Mononuclear cell (primary cell): ENCODE measurements around the gene GHRH. TPM values are rescaled to one million over a fixed set of nuclear protein-coding genes. Genes with fewer than 3 reads are reported as not detected.

Source experiments
- H3K27me3 ChIP-seq: 2 replicates; pipeline ENCODE4 v1.6.0; 2011; ENCODE audit warnings: low read length, control low read depth; ENCODE audit not compliant: insufficient read depth
- H3K4me1 ChIP-seq: 2 replicates; pipeline ENCODE4 v1.5.1; 2011; ENCODE audit warnings: mild to moderate bottlenecking, low read length, control low read depth; ENCODE audit not compliant: insufficient read depth
- H3K4me3 ChIP-seq: 2 replicates; pipeline ENCODE4 v1.5.1; 2011; ENCODE audit warnings: mild to moderate bottlenecking, low read length, moderate library complexity
- H3K9me3 ChIP-seq: 2 replicates; pipeline ENCODE4 v1.5.1; 2011; ENCODE audit warnings: low read depth, mild to moderate bottlenecking, control low read depth, low read length
- total RNA-seq: library from RNA; depleted of rRNA; stranded (reverse); fragments of >200 nt; gene quantifications from one replicate; pipeline ENCODE4 v1.2.3, GENCODE V29; 2012

GHRH gene
- total RNA-seq, 1 donor: not detected

DNA sequence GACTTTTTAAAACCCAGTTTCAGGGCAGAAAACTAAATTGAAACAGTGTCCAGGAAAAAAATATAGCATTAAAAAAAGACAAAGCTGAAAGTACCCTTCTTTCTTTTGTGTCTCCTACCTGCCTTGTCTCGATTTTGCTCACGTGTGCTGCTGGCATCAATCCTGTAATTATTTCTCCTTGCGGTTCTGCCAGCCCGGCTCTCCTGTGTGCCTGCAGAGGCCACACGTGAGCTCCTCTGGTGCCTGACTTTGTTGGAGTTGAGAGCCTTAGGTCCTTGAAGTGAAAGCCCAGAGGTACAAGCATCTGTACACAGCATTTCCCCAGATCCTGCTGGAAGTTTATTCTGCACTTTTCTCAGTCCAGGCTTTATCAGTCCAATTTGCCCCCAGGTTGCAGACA, 36.5 kb downstream of the GHRH start:
- Histone ChIP-seq H3K27me3 (no peaks in the 10 kb centered on the region), H3K4me3 (no peak overlapping the region), H3K4me1 (peaks cover 12% of the 10 kb centered on the region), H3K9me3 (no peaks in the 10 kb centered on the region)

DNA sequence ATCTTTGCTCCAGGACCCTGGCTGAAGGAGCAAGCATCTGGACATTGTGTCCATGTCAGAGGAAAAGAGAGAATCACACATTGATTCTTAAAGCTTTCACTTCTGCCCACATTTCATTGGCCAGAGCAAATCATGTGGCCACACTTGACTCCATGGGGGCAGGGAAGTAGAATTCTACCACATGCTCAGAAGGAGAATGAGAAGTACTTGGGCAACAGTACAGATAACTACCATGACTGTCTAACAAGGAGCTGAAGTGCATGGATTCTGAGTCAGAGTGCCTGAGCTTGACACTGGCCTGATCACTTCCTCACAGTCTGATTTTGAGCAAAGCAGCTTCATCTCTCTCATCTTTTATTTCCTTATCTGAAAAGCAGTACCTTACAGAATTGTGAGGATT, 38.6 kb downstream of the GHRH start:
- Histone ChIP-seq H3K27me3 (no peaks in the 10 kb centered on the region), H3K4me1 (peaks cover 12% of the 10 kb centered on the region), H3K9me3 (no peaks in the 10 kb centered on the region), H3K4me3 (no peak overlapping the region)

DNA sequence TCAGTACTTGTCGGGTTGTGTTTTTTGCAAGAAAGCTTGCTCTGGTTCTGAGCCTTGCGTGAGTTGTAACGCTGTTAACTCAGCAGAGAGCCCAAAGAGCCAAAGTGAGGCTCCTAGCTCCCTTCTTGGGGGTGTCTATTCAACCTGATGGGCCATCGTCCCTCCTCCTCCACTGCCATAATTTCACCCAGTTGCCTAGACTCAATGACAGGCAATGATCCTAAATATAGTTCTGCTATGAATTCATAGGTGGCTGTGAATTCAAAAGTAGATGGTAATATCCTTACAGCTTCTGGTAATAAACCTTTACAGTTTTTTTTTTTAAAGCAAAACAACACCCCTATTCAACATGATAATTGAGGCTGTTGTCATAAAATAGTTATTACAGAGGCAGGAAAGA, 39.5 kb downstream of the GHRH start:
- Histone ChIP-seq H3K4me3 (no peak overlapping the region), H3K4me1 (peaks cover 12% of the 10 kb centered on the region), H3K27me3 (no peaks in the 10 kb centered on the region), H3K9me3 (no peaks in the 10 kb centered on the region)

DNA sequence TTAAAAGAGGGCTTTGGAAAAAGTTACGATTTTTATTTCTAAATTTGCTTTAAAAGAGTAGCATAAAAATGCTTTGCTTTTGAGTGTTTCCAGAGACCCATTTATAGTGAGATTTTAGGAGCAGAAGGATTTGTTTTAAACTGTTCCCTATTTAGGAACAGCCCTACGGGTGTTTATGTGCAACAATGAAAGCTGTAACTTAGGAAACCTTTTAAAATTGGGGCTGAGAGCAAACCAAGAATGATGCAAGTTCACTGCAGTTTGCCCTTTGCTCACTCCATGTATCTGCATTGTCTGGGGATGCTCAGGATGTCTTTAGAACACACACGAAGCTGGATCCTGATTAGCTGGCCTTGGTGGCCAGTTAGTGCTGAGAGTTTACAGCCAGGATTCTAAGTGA, 40.9 kb downstream of the GHRH start:
- H3K4me3 ChIP-seq: no peak overlapping the region
- H3K9me3 ChIP-seq: no peaks in the 10 kb centered on the region
- no peaks in the 10 kb centered on the region for H3K27me3 ChIP-seq
- peaks cover 12% of the 10 kb centered on the region for H3K4me1 ChIP-seq

DNA sequence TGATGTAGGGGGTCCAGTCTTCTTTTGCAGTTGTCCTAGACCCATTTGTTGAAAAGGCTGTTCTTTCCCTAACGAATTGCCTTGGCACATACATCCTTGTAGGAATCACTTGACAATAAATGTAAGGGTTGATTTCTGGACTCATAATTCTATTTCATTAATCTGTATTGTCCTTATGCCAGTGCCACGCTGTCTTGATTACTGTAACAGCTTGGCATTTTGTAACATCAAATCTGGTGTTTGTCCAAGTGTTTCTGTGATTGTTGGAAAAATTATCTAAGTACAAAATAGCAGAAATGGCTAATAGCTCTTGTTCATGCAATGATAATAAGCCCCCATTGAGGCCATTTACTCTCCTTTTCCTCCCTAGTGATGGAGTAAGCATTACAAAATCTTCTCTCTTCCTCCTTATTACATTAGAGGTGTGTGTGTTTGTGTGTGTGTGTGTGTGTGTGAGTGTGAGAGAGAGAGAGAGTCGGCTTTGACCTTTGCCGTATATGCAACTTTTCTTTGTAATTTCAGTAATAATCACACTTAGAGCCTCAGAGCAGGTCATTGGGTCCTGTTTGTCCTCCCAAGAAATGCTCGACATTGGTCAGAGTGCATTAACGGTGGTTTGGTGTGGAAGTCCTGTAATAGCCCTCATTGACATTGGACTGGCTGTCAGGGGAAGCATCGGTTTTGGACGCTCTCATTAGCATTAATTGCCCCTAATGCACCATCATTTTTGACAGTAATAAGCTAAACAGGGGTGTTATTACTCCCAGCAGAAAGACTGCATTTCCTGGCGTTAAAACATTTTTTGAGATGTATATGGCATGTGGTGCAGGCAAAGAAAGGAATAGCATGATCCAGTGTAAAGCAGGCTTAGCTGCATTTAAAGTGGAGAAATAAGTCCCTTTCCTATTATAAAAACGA, 41.6 kb downstream of the GHRH start:
- H3K27me3 ChIP-seq: no peaks in the 10 kb centered on the region
- no peak overlapping the region for H3K4me3 ChIP-seq
- H3K4me1 ChIP-seq: peaks cover 12% of the 10 kb centered on the region
- no peaks in the 10 kb centered on the region for H3K9me3 ChIP-seq

DNA sequence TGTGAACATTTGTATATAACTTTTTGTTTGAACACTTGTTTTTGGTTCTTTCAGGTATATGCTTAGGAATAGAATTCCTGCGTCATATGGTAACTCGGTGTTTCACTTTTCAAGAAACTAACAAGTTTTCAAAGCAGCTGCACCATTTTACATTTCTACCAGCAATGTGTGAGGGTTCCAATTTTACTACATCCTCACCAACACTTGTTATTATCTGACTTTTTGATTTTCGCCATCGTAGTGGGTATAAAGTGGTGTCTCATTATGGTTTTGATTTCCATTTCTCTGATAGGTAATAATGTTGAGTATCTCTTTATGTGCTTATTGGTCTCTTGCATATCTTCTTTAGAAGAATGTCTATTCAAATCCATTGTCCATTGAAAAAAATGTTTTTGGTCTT, 42.6 kb downstream of the GHRH start:
- Histone ChIP-seq H3K27me3 (no peaks in the 10 kb centered on the region), H3K4me1 (peaks cover 12% of the 10 kb centered on the region), H3K9me3 (no peaks in the 10 kb centered on the region), H3K4me3 (no peak overlapping the region)

DNA sequence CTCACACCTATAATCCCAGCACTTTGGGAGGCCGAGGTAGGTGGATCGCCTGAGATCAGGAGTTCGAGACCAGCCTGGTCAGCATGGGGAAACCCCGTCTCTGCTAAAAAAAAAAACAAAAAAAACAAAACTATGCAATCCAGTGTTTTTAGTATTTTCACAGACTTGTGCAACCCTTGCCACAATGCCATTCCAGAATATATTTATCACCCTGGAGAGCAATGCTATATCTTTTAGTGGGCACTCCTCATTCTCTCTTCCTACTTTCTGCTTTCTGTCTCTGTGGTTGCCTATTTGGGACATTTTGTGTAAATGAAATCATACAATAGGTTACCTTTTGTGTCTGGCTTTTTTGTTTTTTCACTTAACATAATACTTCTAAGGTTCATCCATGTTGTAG, 43.2 kb downstream of the GHRH start:
- H3K4me3 ChIP-seq: no peak overlapping the region
- H3K27me3 ChIP-seq: no peaks in the 10 kb centered on the region
- H3K9me3 ChIP-seq: no peaks in the 10 kb centered on the region
- H3K4me1 ChIP-seq: peaks cover 8% of the 10 kb centered on the region

DNA sequence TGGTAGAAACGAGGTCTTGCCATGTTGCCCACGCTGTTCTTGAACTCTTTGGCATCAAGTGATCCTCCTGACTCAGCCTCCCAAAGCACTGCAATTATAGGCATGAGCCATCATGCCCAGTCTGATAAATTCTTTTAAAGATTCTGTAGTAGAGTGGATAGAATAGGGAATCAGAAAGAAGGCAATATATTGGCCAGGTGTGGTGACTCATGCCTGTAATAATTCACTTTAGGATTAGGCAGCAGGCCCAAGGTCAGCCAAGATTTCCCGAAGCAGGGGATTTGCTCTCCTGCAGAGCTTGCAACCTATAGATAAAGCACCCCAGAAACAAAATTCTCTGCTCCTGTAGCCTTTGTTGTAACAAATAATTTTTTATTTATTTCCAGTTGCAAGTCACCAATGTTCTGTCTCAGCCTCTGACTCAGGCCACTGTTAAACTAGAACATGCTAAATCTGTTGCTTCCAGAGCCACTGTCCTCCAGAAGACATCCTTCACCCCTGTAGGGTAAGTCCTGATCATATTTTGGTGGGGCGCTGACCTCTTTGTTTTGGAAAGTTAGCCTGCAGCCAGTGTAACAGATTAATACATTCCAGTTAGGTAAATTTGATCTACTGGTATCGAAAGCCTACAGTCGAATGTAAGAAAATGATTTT, 51.8 kb downstream of the GHRH start:
- no peaks in the 10 kb centered on the region for H3K4me1 ChIP-seq
- no peak overlapping the region for H3K4me3 ChIP-seq
- no peaks in the 10 kb centered on the region for H3K9me3 ChIP-seq
- no peaks in the 10 kb centered on the region for H3K27me3 ChIP-seq

DNA sequence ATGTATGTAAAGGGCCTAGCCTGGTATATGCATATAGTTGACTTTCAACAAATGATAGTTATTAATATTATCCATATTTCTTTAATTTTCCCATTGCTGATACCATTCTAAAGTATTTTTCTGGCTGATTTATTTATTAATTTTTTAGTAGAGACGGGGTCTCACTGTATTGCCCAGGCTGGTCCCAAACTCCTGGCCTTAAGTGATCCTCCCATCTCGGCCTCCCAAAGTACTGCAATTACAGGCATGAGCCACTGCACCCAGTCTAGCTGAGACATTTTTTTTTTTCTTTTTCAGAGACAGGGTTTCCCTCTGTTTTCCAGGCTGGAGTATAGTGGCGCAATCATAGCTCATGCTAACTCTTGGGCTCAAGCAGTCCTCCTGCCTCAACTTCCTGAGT, 52.4 kb downstream of the GHRH start:
- Histone ChIP-seq H3K9me3 (no peaks in the 10 kb centered on the region), H3K4me1 (no peaks in the 10 kb centered on the region), H3K4me3 (no peak overlapping the region), H3K27me3 (no peaks in the 10 kb centered on the region)

DNA sequence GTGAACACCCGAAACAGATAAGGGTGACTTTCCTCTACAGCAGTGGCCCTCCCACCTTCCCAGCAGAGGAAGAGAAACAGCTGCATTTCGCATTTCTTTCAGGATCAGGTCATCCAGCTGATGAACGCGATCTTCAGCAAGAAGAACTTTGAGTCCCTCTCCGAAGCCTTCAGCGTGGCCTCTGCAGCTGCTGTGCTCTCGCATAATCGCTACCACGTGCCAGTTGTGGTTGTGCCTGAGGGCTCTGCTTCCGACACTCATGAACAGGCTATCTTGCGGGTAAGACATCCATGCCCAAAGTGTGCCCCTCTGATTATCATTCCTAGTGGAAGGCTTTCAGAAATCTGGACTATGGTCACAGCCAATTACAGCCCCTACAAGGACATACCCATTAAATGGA, 54.4 kb downstream of the GHRH start:
- Histone ChIP-seq H3K27me3 (no peaks in the 10 kb centered on the region), H3K9me3 (no peaks in the 10 kb centered on the region), H3K4me3 (no peak overlapping the region), H3K4me1 (no peaks in the 10 kb centered on the region)

DNA sequence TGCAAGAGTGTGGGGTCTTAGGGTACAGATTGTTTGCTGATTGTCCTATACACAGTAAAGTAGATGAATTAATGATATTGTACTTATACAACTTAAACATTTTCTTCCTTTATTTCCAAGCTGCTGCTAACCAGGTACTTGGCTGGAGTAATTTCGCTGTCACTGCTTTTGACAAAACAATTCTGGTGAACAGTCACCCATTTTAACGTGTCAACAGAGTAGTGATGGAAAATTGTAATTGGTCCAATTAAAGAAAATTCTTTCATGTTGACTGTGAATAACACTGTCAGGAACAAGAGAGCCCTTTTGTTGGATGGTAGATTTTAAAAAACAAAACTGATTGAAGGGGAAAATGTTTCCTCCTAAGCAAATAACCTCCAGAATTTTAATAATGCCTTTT, 55.8 kb downstream of the GHRH start:
- H3K9me3 ChIP-seq: no peaks in the 10 kb centered on the region
- H3K4me1 ChIP-seq: no peaks in the 10 kb centered on the region
- H3K27me3 ChIP-seq: no peaks in the 10 kb centered on the region
- H3K4me3 ChIP-seq: no peak overlapping the region

DNA sequence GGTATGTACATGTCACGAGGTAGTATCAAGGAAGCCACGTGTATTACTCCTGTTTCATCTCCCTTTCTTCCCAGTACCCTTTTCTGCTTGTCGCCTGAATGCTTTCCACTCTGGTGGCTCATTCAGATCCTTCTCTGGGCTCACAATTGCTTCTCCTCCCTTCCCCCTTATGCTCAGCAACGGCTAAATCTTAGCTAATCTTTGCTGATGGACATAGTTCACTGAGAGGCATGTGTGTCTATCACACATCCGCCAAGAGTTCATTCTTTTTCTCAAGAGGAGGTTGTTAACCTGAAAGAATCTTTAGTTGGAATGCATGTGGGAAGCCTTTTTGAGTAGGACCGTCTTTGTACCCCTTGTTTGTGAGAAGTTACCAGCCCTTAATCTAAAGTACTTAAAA, 56.5 kb downstream of the GHRH start:
- Histone ChIP-seq H3K27me3 (no peaks in the 10 kb centered on the region), H3K9me3 (no peaks in the 10 kb centered on the region), H3K4me3 (no peak overlapping the region), H3K4me1 (no peaks in the 10 kb centered on the region)

DNA sequence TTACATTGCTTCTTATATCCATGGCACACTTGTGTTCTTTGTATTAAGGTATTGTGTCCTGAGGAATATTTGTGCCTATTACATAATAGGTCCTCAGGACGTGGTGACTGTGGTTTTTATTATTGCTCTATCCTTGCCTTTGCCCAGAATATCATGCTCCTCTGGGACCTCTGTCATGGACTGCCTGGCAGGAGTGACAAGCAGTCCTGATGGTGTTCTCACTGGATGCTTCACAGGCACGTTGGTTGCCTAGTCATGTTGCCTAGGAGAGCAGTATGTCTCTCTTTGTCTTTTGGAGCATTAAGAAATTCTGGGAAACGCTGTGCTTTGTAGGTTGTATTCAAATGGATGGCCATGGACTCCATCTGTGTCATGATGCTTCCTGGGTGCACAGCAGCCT, 57.6 kb downstream of the GHRH start:
- Histone ChIP-seq H3K4me1 (no peaks in the 10 kb centered on the region), H3K9me3 (no peaks in the 10 kb centered on the region), H3K4me3 (no peak overlapping the region), H3K27me3 (no peaks in the 10 kb centered on the region)

DNA sequence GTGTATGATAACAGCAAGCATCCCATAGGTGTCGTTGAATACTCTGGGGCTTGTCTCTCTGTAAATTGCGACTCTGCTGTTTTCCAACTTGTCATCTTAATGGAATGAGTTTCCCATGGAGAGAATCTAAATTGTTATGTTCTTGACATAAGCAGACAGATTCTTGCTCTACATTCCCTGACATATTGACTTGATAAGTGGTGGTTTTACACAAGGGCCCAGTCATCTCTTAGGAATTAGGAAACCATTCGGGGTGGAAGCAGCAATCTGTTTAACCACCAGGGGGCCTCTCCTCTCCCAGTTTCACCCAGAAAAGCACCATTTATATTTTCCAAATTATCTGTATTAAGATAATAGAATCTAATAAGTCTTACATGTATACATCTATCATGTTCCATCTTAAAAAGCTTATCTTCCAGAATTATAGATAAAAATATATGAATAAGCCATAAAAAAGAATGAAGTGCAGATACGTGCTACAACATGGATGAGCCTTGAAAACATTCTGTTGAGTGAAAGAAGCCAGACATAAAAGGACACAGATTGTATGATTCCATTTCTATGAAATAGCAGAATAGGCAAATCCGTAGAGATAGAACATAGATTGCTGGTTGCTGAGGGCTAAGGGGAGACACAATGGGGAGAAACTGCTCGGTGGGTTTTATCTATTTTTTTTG, 59.2 kb downstream of the GHRH start:
- Histone ChIP-seq H3K4me1 (no peaks in the 10 kb centered on the region), H3K27me3 (no peaks in the 10 kb centered on the region), H3K9me3 (no peaks in the 10 kb centered on the region), H3K4me3 (no peak overlapping the region)

DNA sequence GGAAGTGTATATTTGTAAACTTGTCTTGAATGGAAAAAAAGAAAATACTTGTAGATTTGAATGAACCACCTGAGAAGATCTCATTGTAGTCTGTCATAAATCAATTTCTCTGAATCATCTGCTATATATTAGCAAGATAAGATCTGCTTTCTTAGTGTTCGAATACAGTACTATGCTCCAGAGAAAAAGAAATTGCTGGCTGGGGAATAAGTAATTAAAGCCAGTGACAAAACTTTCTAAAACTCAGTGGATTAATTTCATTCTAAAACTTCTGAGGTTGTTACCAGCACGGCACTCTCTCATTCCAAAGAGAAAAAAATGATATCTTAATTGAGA, 59.8 kb downstream of the GHRH start:
- Histone ChIP-seq H3K4me3 (no peak overlapping the region), H3K4me1 (no peaks in the 10 kb centered on the region), H3K9me3 (no peaks in the 10 kb centered on the region), H3K27me3 (no peaks in the 10 kb centered on the region)
